PC-3 (cell line): ENCODE measurements around the gene BACH2.

Experiments
- CTCF ChIP-seq: fragments of 300-600 bp; sonication (generic); conservative IDR thresholded peaks from 2 replicates; pipeline ENCODE4 v1.5.1; 2017; ENCODE audit warnings: antibody characterized with exemption, low read depth, mild to moderate bottlenecking, low read length
- EZH2 ChIP-seq: fragments of 300-600 bp; sonication (generic); IDR thresholded peaks from one replicate; pipeline ENCODE4 v1.6.1; 2017; ENCODE audit warnings: antibody characterized with exemption, mild to moderate bottlenecking, low read length; ENCODE audit not compliant: unreplicated experiment

- TF ChIP-seq CTCF = no peak
- no peak for TF ChIP-seq EZH2
Measured at GRCh38 chr6:90107371-90107770, 189.3 kb downstream of the BACH2 start.
